ENCODE measurements around the gene KLKB1. TPM values are rescaled to one million over a fixed set of nuclear protein-coding genes. Genes with fewer than 3 reads are reported as not detected.

KLKB1 gene
- total RNA-seq, 2 experiments from 2014 or later, result not detected

GRCh38 chr4:186300659-186301390, 73.5 kb downstream of the KLKB1 start:
- no peaks in the 10 kb centered on the region for H3K36me3 ChIP-seq (ENCODE audit: insufficient read depth, low read length)
- ChIA-PET POLR2A (no interaction called here), CTCF (ENCODE audit: unreplicated experiment) (no interaction called here)
- H3K79me2 ChIP-seq (ENCODE audit: insufficient read depth, low read depth, low read length), result no peaks in the 10 kb centered on the region
- no peaks in the 10 kb centered on the region for H3K9me2 ChIP-seq (ENCODE audit: insufficient read depth, low read length)
- no peaks in the 10 kb centered on the region for H3K9me3 ChIP-seq (ENCODE audit: low read length)
- H4K20me1 ChIP-seq (ENCODE audit: insufficient read depth, low read length), result no peaks in the 10 kb centered on the region
- H3K4me1 ChIP-seq (ENCODE audit: insufficient read depth, low read length, poor library complexity, severe bottlenecking), result no peaks in the 10 kb centered on the region
- no TSS peak for BruUV-seq (replicated peaks)
- no peak overlapping the region for H2AFZ ChIP-seq (ENCODE audit: low read length)
- H3K4me3 ChIP-seq (ENCODE audit: low read depth, low read length, poor library complexity, severe bottlenecking), result no peak overlapping the region
- intact Hi-C loops (cut with micrococcal nuclease; ENCODE audit: unreplicated experiment), result no loop called here
- TF ChIP-seq CTCF (conservative IDR thresholded peaks at IDR 0.05; ENCODE audit: low read length) (no peak), EZH2phosphoT487 (IDR thresholded peaks at IDR 0.05; ENCODE audit: borderline replicate concordance, low read depth, low read length) (no peak)
- 0 out of 2 replicates have a peak overlapping the region, but pooled peaks have one; percentile 3 for H3K4me2 ChIP-seq (ENCODE audit: low read length)
- DNase-seq (ENCODE audit: low spot score), result no peak
- H3K27ac ChIP-seq (ENCODE audit: low read depth, low read length, poor library complexity, severe bottlenecking), result no peak overlapping the region

GRCh38 chr4:186304216-186304615, 76.9 kb downstream of the KLKB1 start:
- POLR2A ChIA-PET, result no interaction called here
- H2AFZ ChIP-seq (ENCODE audit: low read length), result no peak overlapping the region
- DNase-seq (ENCODE audit: low spot score), result no peak
- no peaks in the 10 kb centered on the region for H4K20me1 ChIP-seq (ENCODE audit: insufficient read depth, low read length)
- no peaks in the 10 kb centered on the region for H3K36me3 ChIP-seq (ENCODE audit: insufficient read depth, low read length)
- no peak overlapping the region for H3K27ac ChIP-seq (ENCODE audit: low read depth, low read length, poor library complexity, severe bottlenecking)
- no peaks in the 10 kb centered on the region for H3K9me2 ChIP-seq (ENCODE audit: insufficient read depth, low read length)
- no peaks in the 10 kb centered on the region for H3K4me1 ChIP-seq (ENCODE audit: insufficient read depth, low read length, poor library complexity, severe bottlenecking)
- no peaks in the 10 kb centered on the region for H3K9me3 ChIP-seq (ENCODE audit: low read length)
- no TSS peak for BruUV-seq (replicated peaks)
- TF ChIP-seq CTCF (conservative IDR thresholded peaks at IDR 0.05; ENCODE audit: low read length), result no peak
- no peak for TF ChIP-seq EZH2phosphoT487 (IDR thresholded peaks at IDR 0.05; ENCODE audit: borderline replicate concordance, low read depth, low read length)
- CTCF ChIA-PET (ENCODE audit: unreplicated experiment), result no interaction called here
- H3K4me3 ChIP-seq (ENCODE audit: low read depth, low read length, poor library complexity, severe bottlenecking), result no peak overlapping the region
- intact Hi-C loops (cut with micrococcal nuclease; ENCODE audit: unreplicated experiment), result no loop called here
- no peak overlapping the region for H3K4me2 ChIP-seq (ENCODE audit: low read length)
- no peaks in the 10 kb centered on the region for H3K79me2 ChIP-seq (ENCODE audit: insufficient read depth, low read depth, low read length)

GRCh38 chr4:186304866-186305505, 77.7 kb downstream of the KLKB1 start:
- Histone ChIP-seq H3K36me3 (ENCODE audit: insufficient read depth, low read length) (no peaks in the 10 kb centered on the region), H3K79me2 (ENCODE audit: insufficient read depth, low read depth, low read length) (no peaks in the 10 kb centered on the region), H3K9me3 (ENCODE audit: low read length) (no peaks in the 10 kb centered on the region), H3K9me2 (ENCODE audit: insufficient read depth, low read length) (no peaks in the 10 kb centered on the region), H3K4me1 (ENCODE audit: insufficient read depth, low read length, poor library complexity, severe bottlenecking) (no peaks in the 10 kb centered on the region), H3K27ac (ENCODE audit: low read depth, low read length, poor library complexity, severe bottlenecking) (no peak overlapping the region), H2AFZ (ENCODE audit: low read length) (no peak overlapping the region), H3K4me3 (ENCODE audit: low read depth, low read length, poor library complexity, severe bottlenecking) (no peak overlapping the region), H4K20me1 (ENCODE audit: insufficient read depth, low read length) (no peaks in the 10 kb centered on the region), H3K4me2 (ENCODE audit: low read length) (no peak overlapping the region)
- TF ChIP-seq EZH2phosphoT487 (IDR thresholded peaks at IDR 0.05; ENCODE audit: borderline replicate concordance, low read depth, low read length), result no peak
- no peak for TF ChIP-seq CTCF (conservative IDR thresholded peaks at IDR 0.05; ENCODE audit: low read length)
- DNase-seq (ENCODE audit: low spot score), result no peak
- ChIA-PET POLR2A (no interaction called here), CTCF (ENCODE audit: unreplicated experiment) (no interaction called here)
- intact Hi-C loops (cut with micrococcal nuclease; ENCODE audit: unreplicated experiment), result no loop called here
- no TSS peak for BruUV-seq (replicated peaks)

Measured in OCI-LY7 (cell line).